ENCODE data around the gene IL1B. TPM values are rescaled to one million over a fixed set of nuclear protein-coding genes. Genes with fewer than 3 reads are reported as not detected.

IL1B gene
- total and polyA plus RNA-seq, 2 experiments from 2014 or later, result 1.1 to 2.4 TPM

DNA sequence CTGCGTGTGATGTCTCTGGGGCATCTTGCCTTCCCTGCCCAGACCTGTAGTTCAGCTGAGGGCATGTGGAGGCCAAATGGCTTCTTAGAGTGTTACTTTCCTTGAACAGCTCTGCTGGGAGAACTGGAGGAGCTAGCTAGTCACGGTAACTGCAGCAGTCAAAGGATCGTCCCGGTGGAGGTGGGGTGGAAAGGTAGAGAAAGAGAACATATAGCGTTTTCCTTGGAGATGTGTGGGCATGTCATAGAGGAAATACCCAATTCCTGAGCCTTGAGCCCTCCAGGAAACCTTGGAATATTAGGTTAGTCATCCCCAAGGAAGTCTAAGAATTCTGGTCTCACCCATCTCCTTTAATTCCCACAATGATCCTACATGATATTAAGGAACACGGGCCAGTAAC lies 40.8 kb upstream of the IL1B start:
- Histone ChIP-seq H2AFZ (no peak overlapping the region), H3K9me2 (replicated peaks; ENCODE audit: insufficient read depth) (no peaks in the 10 kb centered on the region), H3K4me2 (no peak overlapping the region)

DNA sequence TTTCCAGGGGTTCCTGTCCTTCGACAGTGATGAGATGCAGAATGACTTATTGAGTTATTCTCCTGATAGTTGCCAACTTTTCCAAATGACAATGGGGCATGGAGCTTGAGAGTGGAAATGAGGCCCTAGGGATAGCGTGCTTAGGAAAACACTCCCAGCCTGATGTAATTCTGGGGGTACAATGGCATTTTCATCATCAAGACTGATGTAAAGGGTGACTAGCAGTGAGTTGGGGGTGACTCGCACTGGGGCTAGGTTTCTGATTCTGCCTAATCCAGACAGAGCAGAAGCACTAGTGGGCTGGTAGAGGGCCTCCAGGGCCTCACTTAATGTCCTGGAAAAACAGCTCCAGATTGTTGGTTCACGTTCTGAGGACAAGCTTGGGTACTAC lies 40.4 kb upstream of the IL1B start:
- DNase-seq (ENCODE audit: low spot score), result no peak
- no peak overlapping the region for H2AFZ ChIP-seq
- H3K27me3 ChIP-seq, result no peaks in the 10 kb centered on the region
- H3K36me3 ChIP-seq (replicated peaks; ENCODE audit: insufficient read depth, low read depth), result no peaks in the 10 kb centered on the region
- H3K9me3 ChIP-seq (ENCODE audit: low read depth), result no peaks in the 10 kb centered on the region
- H3K79me2 ChIP-seq, result no peaks in the 10 kb centered on the region
- H3K4me1 ChIP-seq (ENCODE audit: insufficient read depth), result no peaks in the 10 kb centered on the region
- TF ChIP-seq EZH2phosphoT487 (IDR thresholded peaks at IDR 0.05; ENCODE audit: low read depth, severe bottlenecking, unreplicated experiment) (no peak), EZH2 (IDR thresholded peaks at IDR 0.05; ENCODE audit: borderline replicate concordance) (no peak)
- no peaks in the 10 kb centered on the region for H3K9me2 ChIP-seq (replicated peaks; ENCODE audit: insufficient read depth)
- no peak overlapping the region for H3K4me3 ChIP-seq
- H4K20me1 ChIP-seq (ENCODE audit: insufficient read depth, poor library complexity, severe bottlenecking), result no peaks in the 10 kb centered on the region
- WGBS (ENCODE audit: low lambda C conversion rate, missing lambda C conversion rate), result 90% methylated on average over 4 of the region's 4 CpGs
- H3K4me2 ChIP-seq, result no peak overlapping the region
- H3K27ac ChIP-seq, result no peak overlapping the region

More for the DNA sequence above, 40.8 kb upstream of the IL1B start:
- Histone ChIP-seq H4K20me1 (ENCODE audit: insufficient read depth, poor library complexity, severe bottlenecking) (no peaks in the 10 kb centered on the region), H3K36me3 (replicated peaks; ENCODE audit: insufficient read depth, low read depth) (no peaks in the 10 kb centered on the region), H3K27me3 (no peaks in the 10 kb centered on the region), H3K79me2 (no peaks in the 10 kb centered on the region), H3K27ac (no peak overlapping the region), H3K4me3 (no peak overlapping the region), H3K4me1 (ENCODE audit: insufficient read depth) (no peaks in the 10 kb centered on the region), H3K9me3 (ENCODE audit: low read depth) (no peaks in the 10 kb centered on the region)
- WGBS (ENCODE audit: low lambda C conversion rate, missing lambda C conversion rate), result 96% methylated on average over 6 of the region's 6 CpGs
- TF ChIP-seq, protein P1, sequence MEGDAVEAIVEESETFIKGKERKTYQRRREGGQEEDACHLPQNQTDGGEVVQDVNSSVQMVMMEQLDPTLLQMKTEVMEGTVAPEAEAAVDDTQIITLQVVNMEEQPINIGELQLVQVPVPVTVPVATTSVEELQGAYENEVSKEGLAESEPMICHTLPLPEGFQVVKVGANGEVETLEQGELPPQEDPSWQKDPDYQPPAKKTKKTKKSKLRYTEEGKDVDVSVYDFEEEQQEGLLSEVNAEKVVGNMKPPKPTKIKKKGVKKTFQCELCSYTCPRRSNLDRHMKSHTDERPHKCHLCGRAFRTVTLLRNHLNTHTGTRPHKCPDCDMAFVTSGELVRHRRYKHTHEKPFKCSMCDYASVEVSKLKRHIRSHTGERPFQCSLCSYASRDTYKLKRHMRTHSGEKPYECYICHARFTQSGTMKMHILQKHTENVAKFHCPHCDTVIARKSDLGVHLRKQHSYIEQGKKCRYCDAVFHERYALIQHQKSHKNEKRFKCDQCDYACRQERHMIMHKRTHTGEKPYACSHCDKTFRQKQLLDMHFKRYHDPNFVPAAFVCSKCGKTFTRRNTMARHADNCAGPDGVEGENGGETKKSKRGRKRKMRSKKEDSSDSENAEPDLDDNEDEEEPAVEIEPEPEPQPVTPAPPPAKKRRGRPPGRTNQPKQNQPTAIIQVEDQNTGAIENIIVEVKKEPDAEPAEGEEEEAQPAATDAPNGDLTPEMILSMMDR (IDR thresholded peaks at IDR 0.05; ENCODE audit: poor library complexity), result no peak
- TF ChIP-seq EZH2 (IDR thresholded peaks at IDR 0.05; ENCODE audit: borderline replicate concordance) (no peak), EZH2phosphoT487 (IDR thresholded peaks at IDR 0.05; ENCODE audit: low read depth, severe bottlenecking, unreplicated experiment) (no peak)
- no peak for DNase-seq (ENCODE audit: low spot score)

DNA sequence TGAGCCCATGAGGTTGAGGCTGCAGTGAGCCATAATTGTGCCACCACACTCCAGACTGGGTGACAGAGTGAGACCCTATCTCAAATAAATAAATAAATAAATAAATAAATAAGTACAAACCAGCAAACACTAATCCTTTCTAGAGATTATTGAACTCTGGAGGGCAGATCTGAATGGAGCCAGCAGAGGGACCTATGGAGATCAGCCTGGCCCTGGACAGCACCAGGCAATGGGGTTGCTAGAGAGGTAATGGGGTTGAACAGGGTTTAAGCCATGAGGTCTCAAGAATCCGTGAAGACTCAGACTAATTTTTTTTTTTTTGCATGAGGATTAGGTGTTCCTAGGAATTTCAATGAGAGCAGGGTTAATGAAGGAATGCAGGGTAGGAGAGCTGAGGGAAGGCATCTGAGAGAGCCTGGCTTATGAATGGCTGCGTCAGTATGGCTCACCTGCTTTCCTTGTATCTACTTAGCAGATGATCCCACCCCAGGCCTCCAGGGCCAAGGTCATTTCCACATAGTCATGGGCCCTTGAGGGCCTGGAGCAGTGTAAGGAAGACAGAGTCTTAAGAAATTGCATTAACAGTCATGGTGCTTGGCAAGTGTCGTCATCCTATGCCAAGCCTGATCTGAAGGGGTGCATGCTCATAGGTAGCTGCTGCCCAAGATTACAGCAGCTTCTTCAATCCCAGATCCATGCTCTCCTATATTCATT lies 39.8 kb upstream of the IL1B start:
- no peaks in the 10 kb centered on the region for H3K9me3 ChIP-seq (ENCODE audit: low read depth)
- H3K4me2 ChIP-seq, result no peak overlapping the region
- H3K4me3 ChIP-seq, result no peak overlapping the region
- no peaks in the 10 kb centered on the region for H3K9me2 ChIP-seq (replicated peaks; ENCODE audit: insufficient read depth)
- no peaks in the 10 kb centered on the region for H3K27me3 ChIP-seq
- DNase-seq (ENCODE audit: low spot score), result no peak
- H4K20me1 ChIP-seq (ENCODE audit: insufficient read depth, poor library complexity, severe bottlenecking), result no peaks in the 10 kb centered on the region
- H3K36me3 ChIP-seq (replicated peaks; ENCODE audit: insufficient read depth, low read depth), result no peaks in the 10 kb centered on the region
- no peaks in the 10 kb centered on the region for H3K79me2 ChIP-seq
- H3K27ac ChIP-seq, result no peak overlapping the region
- H2AFZ ChIP-seq, result no peak overlapping the region
- H3K4me1 ChIP-seq (ENCODE audit: insufficient read depth), result peaks cover under 1% of the 10 kb centered on the region
- TF ChIP-seq, protein P1 (IDR thresholded peaks at IDR 0.05; ENCODE audit: poor library complexity), result no peak
- no peak for TF ChIP-seq EZH2phosphoT487 (IDR thresholded peaks at IDR 0.05; ENCODE audit: low read depth, severe bottlenecking, unreplicated experiment)
- TF ChIP-seq EZH2 (IDR thresholded peaks at IDR 0.05; ENCODE audit: borderline replicate concordance), result no peak
- 92% methylated on average over 3 of the region's 3 CpGs for WGBS (ENCODE audit: low lambda C conversion rate, missing lambda C conversion rate)
